Liver (tissue), 3 donors: Measurements from ENCODE around the gene UPK3A.

Experiments used
- NR2F2 ChIP-seq: IDR thresholded peaks from 2 replicates; pipeline ENCODE4 v1.6.1; 2016; ENCODE audit warnings: antibody characterized with exemption
- SP1 ChIP-seq: IDR thresholded peaks from 2 replicates; pipeline ENCODE4 v1.6.1; 2018; ENCODE audit warnings: antibody characterized with exemption, mild to moderate bottlenecking
- TF ChIP-seq, protein P1 (sequence below): fragments of 150-350 bp; IDR thresholded peaks from 2 replicates; pipeline ENCODE4 v1.5.1; 2017; ENCODE audit warnings: improper control_type of control experiment, low read depth, low read length; ENCODE audit not compliant: missing input control
- TF ChIP-seq, protein P2 (sequence below): IDR thresholded peaks from 2 replicates; pipeline ENCODE4 v1.6.1; 2016; ENCODE audit warnings: antibody characterized with exemption
- donor health status: healthy.
- donor health status: healthy.

DNA sequence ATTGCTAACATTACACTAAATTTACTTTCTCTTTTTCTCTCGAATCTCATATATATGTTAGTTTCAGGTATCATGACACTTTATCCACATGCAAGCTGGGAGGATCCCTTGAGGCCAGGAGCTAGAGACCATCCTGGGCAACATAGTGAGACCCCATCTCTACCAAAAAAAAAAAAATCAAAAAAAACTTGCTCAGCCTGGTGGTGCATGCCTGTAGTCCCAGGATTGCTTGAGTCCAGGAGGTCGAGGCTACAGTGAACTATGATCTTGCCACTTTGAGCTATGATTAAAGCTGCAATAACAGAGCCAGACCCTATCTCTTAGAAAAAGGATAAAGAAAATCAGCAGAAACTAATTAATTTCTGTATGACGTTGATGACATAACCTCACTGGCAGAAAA is 3.7 kb upstream of the UPK3A start:
- TF ChIP-seq NR2F2 (no peak), SP1 (no peak)
- TF ChIP-seq, protein P1, sequence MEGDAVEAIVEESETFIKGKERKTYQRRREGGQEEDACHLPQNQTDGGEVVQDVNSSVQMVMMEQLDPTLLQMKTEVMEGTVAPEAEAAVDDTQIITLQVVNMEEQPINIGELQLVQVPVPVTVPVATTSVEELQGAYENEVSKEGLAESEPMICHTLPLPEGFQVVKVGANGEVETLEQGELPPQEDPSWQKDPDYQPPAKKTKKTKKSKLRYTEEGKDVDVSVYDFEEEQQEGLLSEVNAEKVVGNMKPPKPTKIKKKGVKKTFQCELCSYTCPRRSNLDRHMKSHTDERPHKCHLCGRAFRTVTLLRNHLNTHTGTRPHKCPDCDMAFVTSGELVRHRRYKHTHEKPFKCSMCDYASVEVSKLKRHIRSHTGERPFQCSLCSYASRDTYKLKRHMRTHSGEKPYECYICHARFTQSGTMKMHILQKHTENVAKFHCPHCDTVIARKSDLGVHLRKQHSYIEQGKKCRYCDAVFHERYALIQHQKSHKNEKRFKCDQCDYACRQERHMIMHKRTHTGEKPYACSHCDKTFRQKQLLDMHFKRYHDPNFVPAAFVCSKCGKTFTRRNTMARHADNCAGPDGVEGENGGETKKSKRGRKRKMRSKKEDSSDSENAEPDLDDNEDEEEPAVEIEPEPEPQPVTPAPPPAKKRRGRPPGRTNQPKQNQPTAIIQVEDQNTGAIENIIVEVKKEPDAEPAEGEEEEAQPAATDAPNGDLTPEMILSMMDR, result no peak
- TF ChIP-seq, protein P2, sequence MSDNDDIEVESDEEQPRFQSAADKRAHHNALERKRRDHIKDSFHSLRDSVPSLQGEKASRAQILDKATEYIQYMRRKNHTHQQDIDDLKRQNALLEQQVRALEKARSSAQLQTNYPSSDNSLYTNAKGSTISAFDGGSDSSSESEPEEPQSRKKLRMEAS, result no peak
